NCI-H82 treated with DMSO at 0.1 percent for 48 hours (cell line): Measurements from ENCODE around the gene MTA1.
A peak's percentile ranks its signal among the peaks of the same experiment; 100 is the strongest.

Experiments
- DNase-seq: peaks from one replicate; lab custom pipeline; 2025; ENCODE audit not compliant: unreplicated experiment; lab: John Stamatoyannopoulos, UW

MTA1 gene

DNA sequence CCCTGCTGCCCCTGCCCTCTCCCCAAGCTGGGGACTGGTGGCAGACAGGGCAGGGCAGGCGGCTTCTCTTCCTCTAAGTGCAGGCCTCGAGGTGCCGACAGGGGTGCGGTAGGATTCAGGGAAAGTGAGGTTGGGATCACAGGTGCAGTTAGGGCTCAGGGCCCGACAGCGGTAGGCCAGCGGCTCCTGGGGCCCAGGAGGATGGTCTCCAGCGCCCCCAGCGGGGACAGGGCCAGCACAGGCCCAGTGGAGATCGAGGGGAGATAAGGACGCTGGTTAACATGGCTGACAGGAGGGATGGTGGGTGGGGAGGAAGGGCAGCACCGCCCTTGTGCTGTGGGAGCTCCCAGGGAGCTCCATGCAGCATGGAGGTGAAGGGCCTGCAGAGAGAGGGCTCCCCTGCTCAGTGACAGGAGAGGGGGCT, 66.1 kb downstream of the MTA1 start:
- peak; percentile 36 for DNase-seq

- no peak for DNase-seq
Measured at GRCh38 chr14:105486163-105486973, 66.7 kb downstream of the MTA1 start, which contains the start of gene CRIP1. TSS of gene CRIP1 (plus strand) at chr14:105486886. CDS start at chr14:105487260, 374 bp downstream.

DNA sequence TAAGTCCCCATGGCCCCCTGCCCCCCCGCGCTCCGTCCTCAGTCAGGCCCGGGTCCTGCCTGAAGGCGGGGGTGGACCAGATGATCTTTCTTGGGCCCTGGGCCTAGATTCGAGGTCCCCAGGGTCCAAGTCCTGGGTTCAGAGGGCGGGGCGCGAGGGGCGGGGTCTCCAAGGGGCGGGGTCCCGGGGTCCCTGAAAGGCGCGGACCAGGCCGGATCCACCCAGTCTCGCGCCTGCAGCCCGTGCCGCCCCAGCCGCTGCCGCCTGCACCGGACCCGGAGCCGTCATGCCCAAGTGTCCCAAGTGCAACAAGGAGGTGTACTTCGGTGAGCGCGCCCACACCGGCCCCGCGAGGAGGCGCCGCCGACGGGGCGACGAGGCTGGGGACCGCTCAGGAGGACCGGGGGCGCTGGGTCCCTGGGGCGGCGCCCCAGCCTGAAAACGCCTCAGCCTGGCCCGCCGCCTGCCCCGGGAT, 67.4 kb downstream of the MTA1 start:
- no peak for DNase-seq

DNA sequence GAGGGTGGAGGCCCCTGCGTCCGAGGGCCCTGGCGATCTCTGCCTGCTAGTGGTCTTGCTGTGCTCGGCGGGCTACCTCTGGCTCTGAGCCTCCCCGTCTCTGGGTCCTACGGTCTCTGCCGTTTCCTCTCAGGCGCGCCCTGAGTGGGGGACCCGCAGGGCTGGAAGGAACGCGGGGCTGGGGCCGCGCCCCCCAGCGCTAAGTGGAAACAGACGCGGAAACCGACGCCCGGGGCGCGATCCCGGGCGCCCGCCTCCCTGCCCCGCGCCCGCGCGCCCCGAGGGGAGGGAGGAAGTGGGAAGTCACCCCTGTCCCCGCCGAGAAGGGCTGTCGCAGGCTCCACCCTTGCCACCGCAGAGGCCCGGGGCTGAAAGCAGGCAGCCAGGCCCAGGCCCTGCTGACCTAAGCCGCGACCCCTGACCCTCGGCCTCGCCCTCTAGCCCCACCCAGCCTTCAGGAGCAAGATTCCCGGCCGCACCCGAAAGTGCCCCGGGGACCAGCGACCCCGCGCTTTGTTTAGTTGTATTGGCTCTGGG, 67.9 kb downstream of the MTA1 start:
- no peak for DNase-seq

GRCh38 chr14:105487986-105488777, 68.6 kb downstream of the MTA1 start:
- DNase-seq: no peak

- no peak for DNase-seq
Measured at GRCh38 chr14:105488781-105489541, 69.3 kb downstream of the MTA1 start.

- DNase-seq: peak; percentile 51
Measured at GRCh38 chr14:105489542-105490266, 70.1 kb downstream of the MTA1 start.

DNA sequence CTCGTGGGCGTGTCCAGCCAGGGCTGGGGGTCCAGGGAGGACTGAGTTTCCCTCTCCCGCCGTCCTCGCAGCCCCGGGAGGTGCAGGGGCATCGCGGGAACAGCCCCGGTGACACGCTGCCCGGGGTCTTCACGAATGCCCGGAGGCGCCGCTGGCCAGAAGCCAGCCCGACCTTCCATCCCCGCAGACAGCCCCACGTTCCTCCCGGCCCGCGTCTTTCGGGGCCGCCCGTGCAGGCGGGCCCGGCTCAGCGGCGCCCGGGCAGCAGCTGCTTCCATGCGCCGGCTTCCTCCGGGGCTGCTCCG, 70.6 kb downstream of the MTA1 start:
- DNase-seq: no peak

DNA sequence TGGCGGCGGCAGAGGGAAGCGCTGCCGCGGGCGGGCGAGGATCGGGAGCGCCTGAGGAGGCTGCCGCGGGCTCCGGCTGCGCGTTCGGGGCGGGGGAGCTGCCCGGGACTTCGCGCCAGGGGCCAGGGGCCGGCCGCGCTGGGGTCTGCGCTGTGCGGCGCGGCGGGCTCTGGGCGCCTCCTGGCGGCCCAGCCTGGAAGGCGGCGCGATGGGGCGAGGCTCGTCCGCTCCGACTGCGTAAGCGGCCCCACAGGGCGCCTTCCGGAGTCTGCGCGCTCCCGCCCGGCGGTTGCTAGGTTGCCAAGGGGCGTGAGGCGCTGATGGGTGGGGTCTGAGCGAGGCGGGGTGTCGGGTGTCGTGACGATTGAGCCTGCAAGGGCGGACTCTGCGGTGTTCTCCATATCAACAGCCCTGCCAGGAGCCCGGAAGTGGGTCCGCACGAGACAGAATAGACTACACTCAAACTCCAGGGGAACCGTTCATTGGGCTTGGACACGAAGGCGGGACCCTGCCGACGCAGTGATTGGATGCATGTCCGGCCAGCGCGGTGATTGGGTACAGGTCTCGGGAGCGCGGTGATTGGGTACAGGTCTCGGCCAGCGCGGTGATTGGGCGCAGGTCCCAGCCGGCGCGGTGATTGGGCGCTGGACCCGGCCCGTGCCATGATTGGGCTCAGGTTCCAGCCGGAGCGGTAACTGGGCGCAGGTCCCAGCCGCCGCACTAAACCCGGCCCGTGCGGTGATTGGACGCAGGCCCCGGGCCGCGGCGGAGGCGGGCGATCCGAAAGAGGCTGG, 71.1 kb downstream of the MTA1 start, which contains the start of gene TEDC1:
TEDC1 (plus strand) TSS at position 675 of the 794 bp plus-strand sequence. CDS start 130 bp downstream, outside the sequence.
- DNase-seq: peak; percentile 98

DNA sequence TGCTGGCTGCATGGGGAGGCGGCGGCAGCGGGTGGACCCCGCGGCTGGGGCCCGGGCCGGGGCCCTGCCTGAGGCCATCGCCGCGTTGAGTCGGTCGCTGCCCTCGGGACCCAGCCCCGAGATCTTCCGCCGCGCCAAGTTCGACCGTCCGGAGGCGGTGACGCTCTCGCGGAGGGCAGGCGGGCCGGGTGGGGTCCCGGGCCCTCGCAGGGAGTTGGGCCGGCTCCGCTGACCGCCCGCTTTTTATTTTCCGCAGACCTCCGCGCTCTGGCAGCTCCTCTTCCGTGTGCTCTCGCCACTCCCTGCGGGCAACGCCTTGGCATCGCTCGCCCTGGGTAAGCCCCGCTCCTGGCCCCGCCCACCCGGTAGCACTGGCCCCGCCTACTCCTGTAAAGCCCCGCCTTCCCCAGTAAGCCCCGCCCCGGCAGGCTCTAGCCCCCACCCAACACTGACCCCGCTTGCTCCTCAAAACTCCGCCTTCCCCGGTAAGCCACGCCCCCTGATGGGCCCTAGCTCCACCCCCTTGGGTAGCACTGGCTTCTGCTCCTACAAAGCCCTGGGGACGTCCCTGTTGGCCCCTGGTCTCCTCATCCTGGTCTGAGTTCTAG, 71.8 kb downstream of the MTA1 start:
- no peak for DNase-seq

- DNase-seq: no peak
Measured at GRCh38 chr14:105492031-105492970, 72.7 kb downstream of the MTA1 start.

DNA sequence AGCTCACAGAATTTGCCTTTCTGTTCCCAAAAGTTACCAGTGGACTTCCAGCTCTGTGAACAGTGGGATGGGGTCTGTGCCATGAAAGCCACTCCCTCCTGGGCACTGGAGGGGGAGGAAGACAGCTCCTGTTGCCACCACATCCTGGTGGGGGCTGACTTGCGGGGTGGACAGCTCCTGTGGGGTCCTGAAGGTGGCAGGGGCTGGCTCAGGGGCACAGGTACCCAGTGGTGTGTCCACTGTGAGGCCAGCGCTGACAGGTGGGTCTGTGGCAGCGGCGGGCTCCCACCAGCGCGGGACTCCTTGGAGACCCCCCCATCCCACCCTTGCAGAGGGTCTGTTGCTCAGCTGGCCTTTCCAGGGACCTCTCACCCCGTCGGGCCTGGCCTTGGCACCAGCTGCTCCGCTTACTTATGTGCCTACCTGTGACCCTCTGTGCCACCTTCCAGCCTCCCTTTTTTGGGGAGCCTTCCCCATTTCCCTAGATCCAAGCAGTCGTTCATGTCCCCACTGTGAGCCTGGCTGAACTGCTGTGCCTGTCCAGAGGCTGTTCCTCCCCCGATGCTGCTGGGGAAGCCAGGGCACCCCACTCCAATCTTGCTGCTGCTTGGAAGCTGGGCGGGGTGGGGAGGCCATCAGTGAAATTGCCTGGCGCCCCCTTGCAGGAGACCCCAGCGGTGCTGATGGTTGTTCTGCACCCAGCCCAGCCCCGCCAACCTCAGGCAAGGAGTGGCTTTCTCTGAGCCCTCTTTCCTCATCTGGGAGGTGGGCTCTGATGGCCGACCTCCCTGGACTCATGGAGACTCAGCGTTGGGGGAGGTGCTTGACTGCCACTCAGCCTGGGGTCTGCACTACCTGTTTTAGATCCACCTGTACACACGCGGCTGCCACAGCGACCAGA, 73.6 kb downstream of the MTA1 start:
- no peak for DNase-seq

DNA sequence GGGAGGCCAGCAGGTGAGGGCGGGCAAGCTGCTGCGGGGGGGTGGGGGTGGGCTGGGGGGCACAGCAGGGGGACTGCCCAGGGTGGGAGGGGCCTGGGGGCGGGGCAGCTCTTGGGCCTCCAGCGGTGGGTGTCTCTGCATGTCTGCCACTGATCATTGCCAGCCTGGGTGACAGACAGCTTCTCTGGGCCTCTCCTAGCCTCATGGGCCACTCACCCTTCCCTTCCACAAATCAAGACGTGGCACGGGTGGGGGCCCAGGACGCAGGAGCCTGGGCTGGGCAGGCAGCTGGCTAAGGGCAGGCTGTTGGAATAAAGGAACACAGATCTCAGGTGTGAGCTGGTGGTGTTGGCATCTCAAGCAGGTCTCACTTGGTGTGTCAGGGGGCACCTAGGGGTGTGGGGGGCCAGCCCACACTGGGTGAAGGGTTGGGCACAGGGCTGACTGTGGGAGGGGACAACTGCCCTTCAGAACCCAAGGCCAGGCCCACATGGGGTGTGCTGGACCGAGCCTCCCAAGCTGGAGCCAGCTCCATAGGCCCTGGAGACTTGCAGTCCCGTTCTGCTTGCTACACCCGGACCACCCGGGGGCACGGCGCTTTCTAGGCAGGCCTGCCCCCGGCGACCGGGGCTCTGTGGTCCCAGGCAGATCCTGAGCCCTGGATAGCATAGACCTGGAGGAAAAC, 74.4 kb downstream of the MTA1 start:
- no peak for DNase-seq

DNA sequence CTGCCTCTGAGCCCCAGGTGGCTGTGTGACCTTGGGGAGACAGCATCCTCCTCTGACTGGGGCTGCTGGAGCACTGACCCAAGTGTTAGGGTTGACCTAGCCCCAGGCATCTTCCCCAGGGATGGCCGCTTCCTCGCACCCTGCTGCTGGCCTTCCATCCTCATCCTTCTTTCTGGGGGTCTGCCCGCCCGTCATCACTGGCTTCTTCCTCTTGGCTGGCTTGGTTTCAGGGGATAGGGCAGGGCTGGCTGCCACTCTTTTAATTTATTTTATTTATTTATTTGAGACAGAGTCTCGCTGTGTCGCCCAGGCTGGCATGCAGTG, 74.9 kb downstream of the MTA1 start:
- DNase-seq: no peak

- DNase-seq: no peak
Measured at GRCh38 chr14:105495101-105495989, 75.7 kb downstream of the MTA1 start.
